ENCODE measurements around the gene IL31RA. TPM values are rescaled to one million over a fixed set of nuclear protein-coding genes. Genes with fewer than 3 reads are reported as not detected.

Gene IL31RA
- total RNA-seq, 2 donors from 2014 or later: 0.16 TPM; not detected in 1

DNA sequence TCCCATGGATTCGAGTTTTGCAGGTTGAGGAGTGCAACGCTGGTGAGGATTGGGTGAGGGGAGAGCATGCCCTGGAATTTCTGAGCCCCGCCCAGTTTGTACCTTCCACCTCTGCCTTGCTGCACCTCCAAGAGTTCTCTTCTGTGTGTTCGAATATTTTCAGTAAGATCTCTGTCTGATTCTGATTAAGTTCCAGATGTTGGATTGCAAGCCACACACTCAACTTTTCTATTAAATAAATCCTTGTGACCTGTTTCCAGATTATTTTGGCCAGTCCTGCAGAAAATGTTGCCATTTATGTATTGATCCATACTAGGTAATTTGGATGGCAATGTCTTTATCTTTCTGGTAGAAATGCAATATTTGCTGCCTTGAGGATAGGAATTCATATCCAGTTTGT lies 54.1 kb downstream of the IL31RA start:
- no peaks in the 10 kb centered on the region for H3K27me3 ChIP-seq
- no peaks in the 10 kb centered on the region for H3K36me3 ChIP-seq
- no peak for DNase-seq
- H3K4me3 ChIP-seq: no peak overlapping the region
- no peaks in the 10 kb centered on the region for H3K4me1 ChIP-seq
- no peaks in the 10 kb centered on the region for H3K9me3 ChIP-seq
- H3K9ac ChIP-seq (ENCODE audit: low read depth in 2 of 2, low read length in 2 of 2): no peak overlapping the region
- intact Hi-C loops (cut with DNase I): no loop called here
- TF ChIP-seq, protein P1, sequence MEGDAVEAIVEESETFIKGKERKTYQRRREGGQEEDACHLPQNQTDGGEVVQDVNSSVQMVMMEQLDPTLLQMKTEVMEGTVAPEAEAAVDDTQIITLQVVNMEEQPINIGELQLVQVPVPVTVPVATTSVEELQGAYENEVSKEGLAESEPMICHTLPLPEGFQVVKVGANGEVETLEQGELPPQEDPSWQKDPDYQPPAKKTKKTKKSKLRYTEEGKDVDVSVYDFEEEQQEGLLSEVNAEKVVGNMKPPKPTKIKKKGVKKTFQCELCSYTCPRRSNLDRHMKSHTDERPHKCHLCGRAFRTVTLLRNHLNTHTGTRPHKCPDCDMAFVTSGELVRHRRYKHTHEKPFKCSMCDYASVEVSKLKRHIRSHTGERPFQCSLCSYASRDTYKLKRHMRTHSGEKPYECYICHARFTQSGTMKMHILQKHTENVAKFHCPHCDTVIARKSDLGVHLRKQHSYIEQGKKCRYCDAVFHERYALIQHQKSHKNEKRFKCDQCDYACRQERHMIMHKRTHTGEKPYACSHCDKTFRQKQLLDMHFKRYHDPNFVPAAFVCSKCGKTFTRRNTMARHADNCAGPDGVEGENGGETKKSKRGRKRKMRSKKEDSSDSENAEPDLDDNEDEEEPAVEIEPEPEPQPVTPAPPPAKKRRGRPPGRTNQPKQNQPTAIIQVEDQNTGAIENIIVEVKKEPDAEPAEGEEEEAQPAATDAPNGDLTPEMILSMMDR (IDR thresholded peaks at IDR 0.05): no peak
- no peak overlapping the region for H3K27ac ChIP-seq

DNA sequence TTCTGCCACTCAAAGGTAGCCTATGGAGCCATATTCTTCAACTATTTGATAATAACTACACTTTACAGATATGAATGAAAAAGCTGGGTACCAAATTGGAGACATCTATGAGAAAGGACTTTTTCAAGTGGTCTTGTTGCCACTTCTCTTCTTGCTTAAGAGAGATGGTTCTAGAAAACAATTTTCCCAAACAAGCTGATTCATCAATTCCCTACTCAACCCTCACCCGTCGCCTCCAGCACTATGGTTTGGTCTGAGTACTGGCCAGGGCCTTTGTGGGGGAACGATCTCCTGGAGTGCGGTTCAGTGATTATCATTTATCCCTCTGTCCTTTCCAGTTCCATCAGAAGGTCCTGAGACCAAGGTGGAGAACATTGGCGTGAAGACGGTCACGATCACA lies 56.8 kb downstream of the IL31RA start:
- intact Hi-C loops (cut with DNase I): no loop called here
- TF ChIP-seq, protein P1 (IDR thresholded peaks at IDR 0.05): no peak
- H3K27me3 ChIP-seq: no peaks in the 10 kb centered on the region
- H3K9ac ChIP-seq (ENCODE audit: low read depth in 2 of 2, low read length in 2 of 2): no peak overlapping the region
- H3K36me3 ChIP-seq: no peaks in the 10 kb centered on the region
- no peak overlapping the region for H3K27ac ChIP-seq
- no peak overlapping the region for H3K4me3 ChIP-seq
- no peaks in the 10 kb centered on the region for H3K9me3 ChIP-seq
- no peaks in the 10 kb centered on the region for H3K4me1 ChIP-seq
- no peak for DNase-seq

DNA sequence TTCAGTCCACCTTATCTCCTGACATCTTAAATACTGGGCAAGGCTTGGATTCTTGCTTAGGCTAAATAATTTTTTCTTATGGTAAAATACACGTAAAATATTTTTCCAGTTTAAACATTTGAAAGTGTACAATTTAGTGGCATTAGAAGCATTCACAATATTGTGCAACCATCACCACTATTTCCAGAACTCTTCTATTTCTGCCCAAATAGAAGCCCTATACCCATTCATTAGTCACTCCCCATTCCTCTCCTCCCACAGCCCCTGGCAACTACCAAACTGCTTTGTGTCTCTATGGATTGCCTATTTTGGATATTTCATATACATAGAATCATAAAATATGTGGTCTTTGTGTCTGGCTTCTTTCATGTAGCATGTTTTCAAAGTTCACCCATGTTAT lies 57.6 kb downstream of the IL31RA start:
- intact Hi-C loops (cut with DNase I): no loop called here

DNA sequence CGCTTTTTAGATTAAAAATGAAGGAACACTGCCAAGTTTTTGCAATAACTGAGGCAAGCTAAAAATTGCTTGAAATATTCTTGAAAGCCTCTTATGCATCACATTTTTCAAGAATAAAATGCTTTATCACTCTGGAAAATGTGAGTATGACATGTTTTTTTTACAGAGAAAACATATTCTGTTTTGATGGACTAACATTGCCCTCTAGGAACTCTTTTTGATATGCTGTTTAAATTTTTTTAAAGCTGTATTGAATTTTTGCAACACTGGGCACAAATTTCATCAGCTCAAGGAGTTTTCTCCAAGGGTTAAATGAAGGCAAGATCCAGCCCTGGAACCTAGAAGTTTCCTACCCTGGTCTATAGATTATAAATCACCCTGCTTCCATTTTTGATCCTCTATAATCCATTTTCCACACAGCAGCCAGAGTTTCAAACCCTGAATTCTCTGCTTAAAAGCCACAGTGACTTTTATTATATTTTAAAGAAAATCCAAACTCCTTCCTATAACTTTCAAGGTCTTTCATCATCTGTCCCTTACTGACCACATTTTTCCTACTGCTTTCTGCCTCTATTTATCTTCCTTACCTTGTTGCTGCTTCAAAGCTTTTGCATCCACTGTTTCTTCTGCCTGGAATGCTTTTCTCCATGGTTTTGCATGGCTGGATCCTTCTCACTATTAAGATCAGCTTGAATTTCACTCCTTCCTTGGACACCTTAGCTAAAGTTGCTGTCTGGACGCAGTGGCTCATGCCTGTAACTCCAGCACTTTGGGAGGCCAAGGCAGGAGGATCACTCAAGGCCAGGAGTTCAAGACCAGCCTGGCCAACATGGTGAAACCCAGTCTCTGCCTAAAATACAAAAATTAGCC lies 60.9 kb downstream of the IL31RA start:
- no peaks in the 10 kb centered on the region for H3K27me3 ChIP-seq
- no peak overlapping the region for H3K4me3 ChIP-seq
- H3K4me1 ChIP-seq: no peaks in the 10 kb centered on the region
- DNase-seq: no peak
- no peaks in the 10 kb centered on the region for H3K36me3 ChIP-seq
- H3K9me3 ChIP-seq: no peaks in the 10 kb centered on the region
- TF ChIP-seq, protein P1 (IDR thresholded peaks at IDR 0.05): no peak
- H3K9ac ChIP-seq (ENCODE audit: low read depth in 2 of 2, low read length in 2 of 2): no peak overlapping the region
- no peak overlapping the region for H3K27ac ChIP-seq
- intact Hi-C loops (cut with DNase I): no loop called here

More for the DNA sequence above, 57.6 kb downstream of the IL31RA start:
- H3K27ac ChIP-seq: no peak overlapping the region
- no peak overlapping the region for H3K4me3 ChIP-seq
- no peak overlapping the region for H3K9ac ChIP-seq (ENCODE audit: low read depth in 2 of 2, low read length in 2 of 2)
- H3K27me3 ChIP-seq: no peaks in the 10 kb centered on the region
- no peaks in the 10 kb centered on the region for H3K4me1 ChIP-seq
- H3K9me3 ChIP-seq: no peaks in the 10 kb centered on the region
- no peaks in the 10 kb centered on the region for H3K36me3 ChIP-seq
- TF ChIP-seq, protein P1 (IDR thresholded peaks at IDR 0.05): no peak
- no peak for DNase-seq

DNA sequence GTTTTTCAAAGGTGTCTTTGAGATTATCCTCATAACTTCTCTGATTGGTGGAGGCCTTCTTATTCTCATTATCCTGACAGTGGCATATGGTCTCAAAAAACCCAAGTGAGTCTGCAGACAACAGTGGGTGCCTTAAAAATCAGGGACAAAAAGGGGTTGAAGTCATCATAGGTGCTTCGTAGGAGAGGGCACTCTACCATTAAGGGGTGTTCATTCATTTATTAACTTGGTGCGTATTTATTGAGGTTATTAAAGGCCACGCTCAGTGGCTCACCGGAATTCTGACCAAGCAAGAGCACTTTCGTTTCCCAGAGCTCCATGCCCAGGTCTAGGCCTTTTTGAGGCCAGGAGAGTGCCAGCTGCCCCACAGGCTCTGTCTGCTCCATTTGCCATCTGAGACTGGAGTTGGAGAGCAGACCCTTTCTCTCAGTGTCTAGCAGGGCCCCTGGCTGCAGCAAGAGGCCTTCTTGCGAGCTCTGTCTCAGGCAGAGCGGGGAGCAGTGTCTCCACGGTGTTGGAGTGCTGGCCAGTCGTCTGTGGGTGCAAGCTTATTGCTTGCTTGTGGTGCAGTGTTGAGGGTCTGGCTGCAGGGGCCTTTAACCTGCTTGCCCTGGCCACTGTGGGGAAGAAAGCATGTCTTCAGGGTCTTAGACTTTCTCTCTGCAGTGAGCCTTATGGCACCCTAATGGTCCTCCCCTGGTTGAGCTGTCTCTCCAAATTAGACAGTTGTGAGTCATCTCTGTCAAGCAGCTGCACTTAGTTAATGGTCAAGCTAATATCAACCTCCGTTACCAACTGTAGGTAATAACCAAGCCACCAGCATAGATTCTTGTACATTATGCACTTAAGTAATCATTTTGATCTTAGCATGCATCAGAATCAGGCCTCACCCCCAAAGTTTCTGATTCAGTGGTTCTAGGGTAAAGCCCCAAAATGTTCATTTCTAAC lies 62.6 kb downstream of the IL31RA start:
- intact Hi-C loops (cut with DNase I): no loop called here

More for the DNA sequence above, 62.6 kb downstream of the IL31RA start:
- TF ChIP-seq, protein P1 (IDR thresholded peaks at IDR 0.05): no peak
- H3K4me1 ChIP-seq: no peaks in the 10 kb centered on the region
- H3K27ac ChIP-seq: no peak overlapping the region
- H3K27me3 ChIP-seq: no peaks in the 10 kb centered on the region
- no peak overlapping the region for H3K4me3 ChIP-seq
- H3K36me3 ChIP-seq: no peaks in the 10 kb centered on the region
- no peak for DNase-seq
- no peaks in the 10 kb centered on the region for H3K9me3 ChIP-seq
- no peak overlapping the region for H3K9ac ChIP-seq (ENCODE audit: low read depth in 2 of 2, low read length in 2 of 2)

All from colonic mucosa (tissue), 4 donors.